Astrocyte (in vitro differentiated cells and primary cell): ENCODE data around the gene CALCOCO1. TPM values are rescaled to one million over a fixed set of nuclear protein-coding genes. Genes with fewer than 3 reads are reported as not detected.

Experiments
- DNase-seq: peaks from one replicate; pipeline ENCODE4 v3.0.0-alpha.2; 2010; ENCODE audit warnings: low read depth
- FAIRE-seq: peaks from 2 replicates; lab custom pipeline; 2011; peaks lifted over from hg19 to GRCh38; lab: Jason Lieb, UNC
- H2AFZ ChIP-seq: 2 replicates; pipeline ENCODE4 v1.6.0; 2012; ENCODE audit warnings: low read depth, low read length, inconsistent platforms
- H3K27ac ChIP-seq: 2 replicates; pipeline ENCODE4 v1.5.1; 2011; ENCODE audit warnings: low read depth, low read length, inconsistent platforms
- H3K27me3 ChIP-seq: 2 replicates; pipeline ENCODE4 v1.6.0; 2011; ENCODE audit warnings: low read length, inconsistent platforms; ENCODE audit not compliant: insufficient read depth
- H3K36me3 ChIP-seq: 2 replicates; pipeline ENCODE4 v1.5.1; 2011; ENCODE audit warnings: low read length, inconsistent platforms; ENCODE audit not compliant: insufficient read depth
- H3K4me1 ChIP-seq: 2 replicates; pipeline ENCODE4 v1.5.1; 2011; ENCODE audit warnings: low read length, inconsistent platforms; ENCODE audit not compliant: insufficient read depth
- H3K4me2 ChIP-seq: 2 replicates; pipeline ENCODE4 v1.6.0; 2012; ENCODE audit warnings: low read length, inconsistent platforms
- H3K4me3 ChIP-seq: 2 replicates; pipeline ENCODE4 v1.5.1; 2011; ENCODE audit warnings: low read depth, mild to moderate bottlenecking, low read length, inconsistent platforms; ENCODE audit not compliant: insufficient read depth
- H3K79me2 ChIP-seq: 2 replicates; pipeline ENCODE4 v1.6.0; 2012; ENCODE audit warnings: mild to moderate bottlenecking, low read length, inconsistent platforms; ENCODE audit not compliant: insufficient read depth
- H3K9ac ChIP-seq: 2 replicates; pipeline ENCODE4 v1.6.0; 2012; ENCODE audit warnings: mild to moderate bottlenecking, low read length, inconsistent platforms
- H3K9me3 ChIP-seq: 2 replicates; pipeline ENCODE4 v1.5.1; 2012; ENCODE audit warnings: low read depth, mild to moderate bottlenecking, low read length, inconsistent platforms; ENCODE audit not compliant: insufficient read depth
- H4K20me1 ChIP-seq: 2 replicates; pipeline ENCODE4 v1.6.0; 2012; ENCODE audit warnings: low read length, inconsistent platforms; ENCODE audit not compliant: insufficient read depth
- H3K27ac Mint-ChIP-seq: one replicate; pipeline ENCODE4 v1.8.0; 2021; ENCODE audit warnings: mild to moderate bottlenecking, mixed read lengths; ENCODE audit not compliant: unreplicated experiment
- H3K27me3 Mint-ChIP-seq: one replicate; pipeline ENCODE4 v1.8.0; 2021; ENCODE audit warnings: low read depth, mixed read lengths; ENCODE audit not compliant: unreplicated experiment
- H3K36me3 Mint-ChIP-seq: one replicate; pipeline ENCODE4 v1.8.0; 2021; ENCODE audit warnings: low read depth, mixed read lengths; ENCODE audit not compliant: unreplicated experiment
- H3K4me1 Mint-ChIP-seq: one replicate; pipeline ENCODE4 v1.8.0; 2021; ENCODE audit warnings: low read depth, mixed read lengths; ENCODE audit not compliant: unreplicated experiment
- H3K4me3 Mint-ChIP-seq: one replicate; pipeline ENCODE4 v1.8.0; 2021; ENCODE audit warnings: mild to moderate bottlenecking, moderate library complexity, mixed read lengths; ENCODE audit not compliant: unreplicated experiment
- H3K9me3 Mint-ChIP-seq: one replicate; pipeline ENCODE4 v1.8.0; 2021; ENCODE audit warnings: mild to moderate bottlenecking, mixed read lengths; ENCODE audit not compliant: unreplicated experiment
- EZH2 ChIP-seq: IDR thresholded peaks from 2 replicates; pipeline ENCODE4 v1.6.1; 2012; ENCODE audit warnings: mild to moderate bottlenecking, low read length, inconsistent platforms; ENCODE audit not compliant: insufficient read depth
- total RNA-seq: library from RNA; stranded (reverse); gene quantifications from 2 replicates; pipeline ENCODE4 v1.2.1, GENCODE V29; 2021
- TF ChIP-seq, protein P1 (sequence below): IDR thresholded peaks from 2 replicates; pipeline ENCODE4 v1.5.1; 2011; ENCODE audit warnings: low read depth, mild to moderate bottlenecking, inconsistent platforms, low read length, moderate library complexity; ENCODE audit not compliant: insufficient read depth

Gene CALCOCO1
- total RNA-seq, 1 donor from 2014 or later: 85.2 TPM

DNA sequence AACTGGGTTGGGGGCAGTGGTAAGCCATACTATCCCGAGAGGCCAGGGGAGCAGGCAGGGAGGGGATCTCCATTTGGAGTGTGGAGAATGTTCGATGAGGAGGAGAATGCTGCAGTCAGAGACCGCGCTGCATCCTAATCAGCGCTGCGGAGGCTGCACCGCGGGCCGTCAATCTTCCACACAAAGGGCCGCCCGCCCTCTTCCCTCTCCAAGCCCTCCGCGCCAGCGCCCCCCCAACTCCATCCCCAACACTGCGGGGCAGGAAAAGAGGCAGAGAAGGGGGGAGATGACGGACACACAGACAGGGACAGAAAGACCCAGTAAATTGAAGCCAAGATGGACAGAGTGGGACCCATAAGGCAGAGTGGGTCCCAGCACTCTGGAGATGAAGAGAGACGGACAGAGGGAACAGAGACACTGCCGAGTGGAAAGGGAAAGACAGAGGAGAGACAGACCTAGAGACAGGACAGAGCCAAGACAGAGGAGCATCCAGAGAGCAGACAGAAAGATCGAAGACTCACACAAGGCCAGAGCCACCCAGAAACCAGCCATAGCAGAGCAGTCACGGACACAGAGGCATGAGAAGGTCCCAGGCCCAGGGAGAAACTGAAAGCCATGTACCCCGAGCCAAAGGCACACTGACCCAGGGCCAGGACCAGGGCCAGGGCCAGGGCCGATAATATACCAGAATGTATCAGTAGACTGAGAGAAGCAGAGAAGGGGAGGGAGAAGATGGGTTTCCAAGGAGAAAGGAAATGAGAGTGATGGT is 21.0 kb upstream of the CALCOCO1 start:
- peak; percentile 53 for TF ChIP-seq EZH2
- TF ChIP-seq, protein P1, sequence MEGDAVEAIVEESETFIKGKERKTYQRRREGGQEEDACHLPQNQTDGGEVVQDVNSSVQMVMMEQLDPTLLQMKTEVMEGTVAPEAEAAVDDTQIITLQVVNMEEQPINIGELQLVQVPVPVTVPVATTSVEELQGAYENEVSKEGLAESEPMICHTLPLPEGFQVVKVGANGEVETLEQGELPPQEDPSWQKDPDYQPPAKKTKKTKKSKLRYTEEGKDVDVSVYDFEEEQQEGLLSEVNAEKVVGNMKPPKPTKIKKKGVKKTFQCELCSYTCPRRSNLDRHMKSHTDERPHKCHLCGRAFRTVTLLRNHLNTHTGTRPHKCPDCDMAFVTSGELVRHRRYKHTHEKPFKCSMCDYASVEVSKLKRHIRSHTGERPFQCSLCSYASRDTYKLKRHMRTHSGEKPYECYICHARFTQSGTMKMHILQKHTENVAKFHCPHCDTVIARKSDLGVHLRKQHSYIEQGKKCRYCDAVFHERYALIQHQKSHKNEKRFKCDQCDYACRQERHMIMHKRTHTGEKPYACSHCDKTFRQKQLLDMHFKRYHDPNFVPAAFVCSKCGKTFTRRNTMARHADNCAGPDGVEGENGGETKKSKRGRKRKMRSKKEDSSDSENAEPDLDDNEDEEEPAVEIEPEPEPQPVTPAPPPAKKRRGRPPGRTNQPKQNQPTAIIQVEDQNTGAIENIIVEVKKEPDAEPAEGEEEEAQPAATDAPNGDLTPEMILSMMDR: no peak
- DNase-seq: no peak
- H3K4me2 ChIP-seq: no peak overlapping the region
- H3K4me1 ChIP-seq: peaks cover 14% of the 10 kb centered on the region
- H3K36me3 Mint-ChIP-seq: no peaks in the 10 kb centered on the region
- H3K4me3 Mint-ChIP-seq: no peak overlapping the region
- no peaks in the 10 kb centered on the region for H3K79me2 ChIP-seq
- no peaks in the 10 kb centered on the region for H3K9me3 Mint-ChIP-seq
- H4K20me1 ChIP-seq: peaks cover 16% of the 10 kb centered on the region
- H3K4me3 ChIP-seq: no peak overlapping the region
- peaks cover 17% of the 10 kb centered on the region for H3K27me3 Mint-ChIP-seq
- no peak overlapping the region for H3K27ac ChIP-seq
- no peak overlapping the region for H3K27ac Mint-ChIP-seq
- no peak for FAIRE-seq
- no peak overlapping the region for H3K9ac ChIP-seq
- peaks cover 80% of the 10 kb centered on the region for H3K27me3 ChIP-seq
- H3K4me1 Mint-ChIP-seq: peaks cover 2% of the 10 kb centered on the region
- no peaks in the 10 kb centered on the region for H3K36me3 ChIP-seq
- H2AFZ ChIP-seq: no peak overlapping the region
- no peaks in the 10 kb centered on the region for H3K9me3 ChIP-seq

DNA sequence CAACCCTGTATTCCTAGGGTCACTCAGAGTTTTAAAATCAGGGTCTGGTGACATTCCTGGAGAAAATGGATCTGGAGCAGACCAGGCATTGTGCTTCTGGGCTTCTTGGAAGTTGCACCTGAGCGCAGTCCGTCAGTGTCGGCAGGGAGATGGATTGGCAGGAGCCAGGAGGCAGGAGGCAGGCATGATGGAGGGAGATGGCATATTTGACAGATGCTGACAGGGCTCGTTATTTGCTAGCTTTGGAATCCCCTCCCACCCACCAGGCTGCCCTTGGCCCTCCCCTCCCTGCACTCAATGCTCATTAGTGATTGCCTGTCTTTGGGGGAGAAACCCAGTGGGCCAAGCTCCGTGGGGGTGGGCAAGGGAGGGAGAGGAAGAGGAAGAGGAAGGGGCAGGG is 19.8 kb upstream of the CALCOCO1 start:
- FAIRE-seq: no peak
- Histone ChIP-seq H4K20me1 (peaks cover 16% of the 10 kb centered on the region), H3K9me3 (no peaks in the 10 kb centered on the region), H3K79me2 (no peaks in the 10 kb centered on the region), H3K4me2 (no peak overlapping the region), H3K27me3 (peaks cover 74% of the 10 kb centered on the region), H3K4me1 (peaks cover 12% of the 10 kb centered on the region), H3K27ac (no peak overlapping the region), H3K9ac (no peak overlapping the region), H3K36me3 (no peaks in the 10 kb centered on the region), H3K4me3 (no peak overlapping the region), H2AFZ (no peak overlapping the region)
- Mint-ChIP-seq H3K9me3 (no peaks in the 10 kb centered on the region), H3K36me3 (no peaks in the 10 kb centered on the region), H3K4me1 (peaks cover 2% of the 10 kb centered on the region), H3K4me3 (no peak overlapping the region), H3K27ac (no peak overlapping the region), H3K27me3 (peaks cover 17% of the 10 kb centered on the region)
- TF ChIP-seq, protein P1: no peak
- TF ChIP-seq EZH2: peak; percentile 22
- DNase-seq: no peak

DNA sequence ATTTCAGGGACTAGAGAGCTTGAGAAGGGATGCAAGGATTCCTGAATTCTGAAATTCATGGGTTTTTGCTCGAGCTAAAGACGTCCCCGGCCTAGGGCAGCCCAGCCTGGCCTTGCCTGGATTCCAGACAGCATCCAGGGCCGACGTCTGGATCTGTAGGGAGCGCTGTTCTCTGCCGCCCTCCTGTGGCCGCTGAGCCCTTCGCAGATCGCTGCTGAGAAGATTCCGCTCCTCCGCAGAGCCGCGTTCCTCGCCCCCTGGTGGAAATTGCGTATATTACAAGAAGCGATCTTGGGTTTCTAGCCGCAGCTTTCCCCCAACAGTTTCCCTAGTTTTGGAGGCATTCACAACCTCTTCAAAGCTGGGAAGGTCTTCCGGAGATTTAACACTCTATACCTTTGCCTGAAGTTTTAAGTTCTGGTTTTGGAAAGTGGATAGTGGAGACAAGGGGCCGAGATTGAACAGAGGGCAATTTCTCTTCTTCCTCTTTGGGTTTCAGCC is 19.4 kb upstream of the CALCOCO1 start:
- Histone ChIP-seq H3K4me1 (peaks cover 7% of the 10 kb centered on the region), H3K36me3 (no peaks in the 10 kb centered on the region), H3K9me3 (no peaks in the 10 kb centered on the region), H3K4me2 (no peak overlapping the region), H3K27ac (no peak overlapping the region), H2AFZ (no peak overlapping the region), H3K4me3 (no peak overlapping the region), H3K9ac (no peak overlapping the region), H3K79me2 (no peaks in the 10 kb centered on the region), H4K20me1 (peaks cover 16% of the 10 kb centered on the region), H3K27me3 (peaks cover 69% of the 10 kb centered on the region)
- peak; percentile 13 for FAIRE-seq
- H3K4me1 Mint-ChIP-seq: peaks cover 2% of the 10 kb centered on the region
- no peaks in the 10 kb centered on the region for H3K9me3 Mint-ChIP-seq
- H3K4me3 Mint-ChIP-seq: no peak overlapping the region
- H3K27ac Mint-ChIP-seq: peak overlapping the region; percentile 81
- DNase-seq: peak; percentile 70
- peaks cover 16% of the 10 kb centered on the region for H3K27me3 Mint-ChIP-seq
- TF ChIP-seq, protein P1: peak; percentile 100
- no peak for TF ChIP-seq EZH2
- no peaks in the 10 kb centered on the region for H3K36me3 Mint-ChIP-seq
